ENCODE results near the gene FURIN.

- TF ChIP-seq CTCF (conservative IDR thresholded peaks at IDR 0.05 in 1 of 2, IDR thresholded peaks at IDR 0.05 in 1 of 2; ENCODE audit: extremely low read depth in 1 of 2, insufficient read depth in 1 of 2, low read depth in 1 of 2, low read length in 2 of 2) (no peak), EZH2 (IDR thresholded peaks at IDR 0.05; ENCODE audit: borderline replicate concordance, low read length) (no peak)
Measured at GRCh38 chr15:90918835-90919234, 50.4 kb downstream of the FURIN start.
